HEK293T (cell line): ENCODE results near the gene CORT.

Experiments used
- CTCF ChIA-PET: fragments of 350-600 bp; formaldehyde crosslinking; extraction: SDS; loops from one replicate; lab custom pipeline; 2021; ENCODE audit warnings: antibody characterized with exemption, inconsistent platforms; lab: Yijun Ruan, JAX
- POLR2A ChIA-PET: fragments of 350-600 bp; formaldehyde crosslinking; extraction: SDS; loops from one replicate; lab custom pipeline; 2020; ENCODE audit warnings: antibody characterized with exemption, inconsistent platforms; lab: Yijun Ruan, JAX
- DNase-seq: peaks from one replicate; pipeline ENCODE4 v3.0.0; 2012; ENCODE audit warnings: mixed read lengths; ENCODE audit errors: extremely low spot score
- ARNT ChIP-seq: fragments of 450-650 bp; IDR thresholded peaks from 2 replicates; pipeline ENCODE4 v1.6.1; 2017; ENCODE audit warnings: mild to moderate bottlenecking
- BHLHE40 ChIP-seq: fragments of 450-650 bp; IDR thresholded peaks from 2 replicates; pipeline ENCODE4 v1.6.1; 2016; ENCODE audit warnings: mild to moderate bottlenecking, moderate library complexity, borderline replicate concordance
- CTBP1 ChIP-seq: fragments of 450-650 bp; IDR thresholded peaks from 2 replicates; pipeline ENCODE4 v1.6.1; 2016; ENCODE audit warnings: borderline replicate concordance
- ELF4 ChIP-seq: fragments of 450-650 bp; IDR thresholded peaks from 2 replicates; pipeline ENCODE4 v1.6.1; 2017; ENCODE audit warnings: antibody characterized with exemption
- FOXA1 ChIP-seq: fragments of 450-650 bp; IDR thresholded peaks from 2 replicates; pipeline ENCODE4 v1.6.1; 2016; ENCODE audit warnings: mild to moderate bottlenecking
- FOXK2 ChIP-seq: fragments of 450-650 bp; IDR thresholded peaks from 2 replicates; pipeline ENCODE4 v1.6.1; 2016; ENCODE audit warnings: mild to moderate bottlenecking
- FOXM1 ChIP-seq: fragments of 450-650 bp; IDR thresholded peaks from 2 replicates; pipeline ENCODE4 v1.6.1; 2017; ENCODE audit warnings: mild to moderate bottlenecking, borderline replicate concordance
- HDGF ChIP-seq: fragments of 450-650 bp; IDR thresholded peaks from 2 replicates; pipeline ENCODE4 v1.6.1; 2017; ENCODE audit warnings: antibody characterized with exemption, borderline replicate concordance
- L3MBTL2 ChIP-seq: fragments of 450-650 bp; conservative IDR thresholded peaks from 2 replicates; pipeline ENCODE4 v1.6.1; 2016; ENCODE audit warnings: mild to moderate bottlenecking
- LEF1 ChIP-seq: fragments of 450-650 bp; IDR thresholded peaks from 2 replicates; pipeline ENCODE4 v1.6.1; 2017; ENCODE audit warnings: mild to moderate bottlenecking, borderline replicate concordance
- NFRKB ChIP-seq: fragments of 450-650 bp; IDR thresholded peaks from 2 replicates; pipeline ENCODE4 v1.6.1; 2016; ENCODE audit warnings: mild to moderate bottlenecking, moderate library complexity
- SP1 ChIP-seq: fragments of 450-650 bp; IDR thresholded peaks from 2 replicates; pipeline ENCODE4 v1.6.1; 2017
- SUZ12 ChIP-seq: fragments of 450-650 bp; IDR thresholded peaks from 2 replicates; pipeline ENCODE4 v1.6.1; 2016; ENCODE audit warnings: mild to moderate bottlenecking
- TARDBP ChIP-seq: fragments of 450-650 bp; IDR thresholded peaks from 2 replicates; pipeline ENCODE4 v1.6.1; 2016
- ZNF384 ChIP-seq: fragments of 450-650 bp; IDR thresholded peaks from 2 replicates; pipeline ENCODE4 v1.6.1; 2016
- TF ChIP-seq, protein P1 (sequence below): fragments of 450-650 bp; IDR thresholded peaks from 2 replicates; pipeline ENCODE4 v1.6.1; 2016

The CORT gene

DNA sequence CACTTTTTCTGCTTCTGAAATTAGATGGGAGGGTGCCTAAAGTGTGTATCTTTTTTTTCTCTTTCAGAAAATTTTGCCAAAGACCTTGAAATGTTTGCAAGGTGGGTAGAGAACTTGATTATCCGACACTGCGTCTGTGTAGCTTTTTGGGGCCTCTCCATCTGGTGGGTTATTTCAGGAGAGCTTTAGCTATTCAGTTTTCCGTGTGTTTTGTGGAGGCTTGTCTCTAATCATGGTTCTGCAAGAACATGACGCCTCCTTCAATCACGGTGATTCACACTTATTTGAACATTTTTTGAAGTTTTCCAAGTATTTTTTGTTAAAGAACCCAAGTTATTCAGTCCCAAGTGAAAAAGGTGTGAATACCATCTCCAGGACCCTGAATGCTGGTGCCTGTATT lies 15.2 kb upstream of the CORT start:
- no peak for DNase-seq
- TF ChIP-seq, protein P1, sequence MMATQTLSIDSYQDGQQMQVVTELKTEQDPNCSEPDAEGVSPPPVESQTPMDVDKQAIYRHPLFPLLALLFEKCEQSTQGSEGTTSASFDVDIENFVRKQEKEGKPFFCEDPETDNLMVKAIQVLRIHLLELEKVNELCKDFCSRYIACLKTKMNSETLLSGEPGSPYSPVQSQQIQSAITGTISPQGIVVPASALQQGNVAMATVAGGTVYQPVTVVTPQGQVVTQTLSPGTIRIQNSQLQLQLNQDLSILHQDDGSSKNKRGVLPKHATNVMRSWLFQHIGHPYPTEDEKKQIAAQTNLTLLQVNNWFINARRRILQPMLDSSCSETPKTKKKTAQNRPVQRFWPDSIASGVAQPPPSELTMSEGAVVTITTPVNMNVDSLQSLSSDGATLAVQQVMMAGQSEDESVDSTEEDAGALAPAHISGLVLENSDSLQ: no peak
- TF ChIP-seq HDGF (no peak), BHLHE40 (no peak), SP1 (no peak), TARDBP (no peak), LEF1 (no peak), CTBP1 (no peak)
- CTCF ChIA-PET: interaction anchor here (2.6 kb wide), 1 partner anchor 60 kb away, joined by 9 read pairs; no protein-coding TSS in a partner anchor
- POLR2A ChIA-PET: no interaction called here

- TF ChIP-seq CTBP1 (no peak), FOXA1 (no peak), NFRKB (no peak), HDGF (no peak), SP1 (no peak), FOXM1 (no peak), ARNT (no peak), FOXK2 (no peak), BHLHE40 (no peak), L3MBTL2 (no peak)
- TF ChIP-seq, protein P1: no peak
- ChIA-PET CTCF (interaction anchor here (0.7 kb wide), 1 partner anchor 1588 kb away, joined by 4 read pairs; no protein-coding TSS in a partner anchor), POLR2A (no interaction called here)
- DNase-seq: no peak
Observed at GRCh38 chr1:10437052-10437451, 12.8 kb upstream of the CORT start.

GRCh38 chr1:10438677-10439163 lies 11.1 kb upstream of the CORT start:
- DNase-seq: no peak
- TF ChIP-seq BHLHE40: no peak
- no peak for TF ChIP-seq ARNT
- no peak for TF ChIP-seq HDGF
- no peak for TF ChIP-seq SUZ12
- ChIA-PET POLR2A (no interaction called here), CTCF (no interaction called here)

DNA sequence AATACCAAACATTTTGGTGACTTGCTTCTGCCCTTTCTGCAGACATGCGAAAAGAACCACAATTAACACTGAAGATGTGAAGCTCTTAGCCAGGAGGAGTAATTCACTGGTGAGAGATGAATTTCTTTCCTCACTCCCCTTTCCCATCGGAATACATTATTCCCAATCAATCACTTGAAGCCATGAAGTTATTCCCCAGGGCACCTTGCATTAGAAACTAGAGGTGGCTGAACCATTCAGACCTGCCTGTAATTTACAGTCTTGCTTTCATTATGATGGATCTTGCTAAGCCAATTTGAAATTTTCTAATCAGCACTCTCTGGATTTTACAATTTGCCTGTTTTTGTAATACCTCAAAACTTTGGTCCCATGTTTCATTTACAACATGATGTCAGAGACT lies 9.5 kb upstream of the CORT start:
- TF ChIP-seq ARNT (no peak), TARDBP (no peak)
- POLR2A ChIA-PET: no interaction called here
- CTCF ChIA-PET: interaction anchor here (0.6 kb wide), 1 partner anchor 443 kb away, joined by 3 read pairs; no protein-coding TSS in a partner anchor
- DNase-seq: no peak

DNA sequence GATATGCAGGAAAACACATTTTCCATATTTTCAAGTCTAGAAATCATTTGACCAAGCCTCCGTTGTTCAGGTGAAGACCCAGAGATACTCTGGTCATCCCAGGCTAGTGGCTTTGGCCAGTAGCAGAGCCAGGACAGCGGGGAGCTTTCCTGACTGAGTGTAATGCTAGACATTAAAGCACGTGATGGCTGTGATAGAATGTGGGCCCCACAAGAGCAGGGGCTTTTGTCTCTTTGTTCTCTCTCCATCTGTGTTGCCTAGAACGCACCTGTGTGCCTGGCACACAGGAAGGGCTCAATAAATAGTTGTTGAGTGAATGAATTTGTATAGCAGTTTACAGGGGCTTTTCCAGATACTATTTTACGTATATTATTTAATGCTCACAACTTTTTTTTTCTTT lies 9.0 kb upstream of the CORT start:
- TF ChIP-seq LEF1 (no peak), FOXM1 (no peak), BHLHE40 (no peak), SUZ12 (no peak), ARNT (no peak), SP1 (no peak), FOXA1 (no peak), HDGF (no peak), CTBP1 (no peak), L3MBTL2 (no peak)
- DNase-seq: no peak
- CTCF ChIA-PET: no interaction called here
- POLR2A ChIA-PET: no interaction called here

- no peak for TF ChIP-seq ZNF384
- TF ChIP-seq NFRKB: no peak
- TF ChIP-seq ARNT: no peak
- no peak for TF ChIP-seq BHLHE40
- TF ChIP-seq HDGF: no peak
- TF ChIP-seq CTBP1: no peak
- TF ChIP-seq L3MBTL2: no peak
- no peak for TF ChIP-seq SUZ12
- TF ChIP-seq ELF4: no peak
- no peak for TF ChIP-seq FOXM1
- no peak for TF ChIP-seq SP1
- TF ChIP-seq FOXA1: no peak
- TF ChIP-seq FOXK2: no peak
- TF ChIP-seq TARDBP: no peak
- CTCF ChIA-PET: no interaction called here
- DNase-seq: no peak
- POLR2A ChIA-PET: no interaction called here
Observed at GRCh38 chr1:10444248-10444647, 5.6 kb upstream of the CORT start.

- TF ChIP-seq ARNT (no peak), BHLHE40 (no peak), CTBP1 (no peak), FOXK2 (no peak), NFRKB (no peak), SP1 (no peak), HDGF (no peak), LEF1 (no peak), FOXA1 (no peak), FOXM1 (no peak), ZNF384 (no peak), SUZ12 (no peak), L3MBTL2 (no peak), TARDBP (no peak)
- TF ChIP-seq, protein P1: no peak
- DNase-seq: no peak
- ChIA-PET POLR2A (interaction anchor here (0.7 kb wide), 1 partner anchor 15 kb away, joined by 3 read pairs; the partner anchor contains the start of gene CENPS), CTCF (no interaction called here)
Observed at GRCh38 chr1:10444795-10445397, 4.9 kb upstream of the CORT start.
